ENCODE data around the gene S100A2. TPM values are rescaled to one million over a fixed set of nuclear protein-coding genes. Genes with fewer than 3 reads are reported as not detected.

Gene S100A2
- total RNA-seq, 4 donors from 2014 or later = 1.3 to 2.2 TPM; not detected in 2

DNA sequence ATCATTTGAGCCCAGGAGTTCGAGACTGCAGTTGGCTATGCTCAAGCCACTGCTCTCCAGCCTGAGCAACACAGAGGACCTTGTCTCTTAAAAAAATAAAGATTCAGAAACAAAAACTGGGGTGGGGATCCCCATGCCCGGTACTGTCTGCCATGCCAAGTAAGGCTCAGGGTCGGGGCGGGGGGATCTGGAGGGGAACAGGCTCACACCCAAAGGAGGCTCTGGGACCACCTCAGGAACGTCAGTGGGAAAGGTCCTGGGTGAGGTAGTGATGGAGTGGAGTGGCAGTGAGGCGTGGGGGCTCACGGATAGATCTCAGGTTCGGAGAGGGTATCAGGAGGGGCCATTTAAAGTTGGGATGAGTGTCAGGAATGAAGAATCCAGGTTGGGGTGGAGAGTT is 19.3 kb downstream of the S100A2 start:
- TF ChIP-seq CTCF (IDR thresholded peaks at IDR 0.05; ENCODE audit: low read depth) = no peak

- no peak for TF ChIP-seq CTCF (IDR thresholded peaks at IDR 0.05; ENCODE audit: low read depth)
These were observed 20.3 kb downstream of the S100A2 start, which contains the start of gene S100A4 for GRCh38 chr1:153545067-153546055. S100A4 (minus strand) TSS chr1:153545806; CDS start chr1:153544794, 1,012 bp downstream.

DNA sequence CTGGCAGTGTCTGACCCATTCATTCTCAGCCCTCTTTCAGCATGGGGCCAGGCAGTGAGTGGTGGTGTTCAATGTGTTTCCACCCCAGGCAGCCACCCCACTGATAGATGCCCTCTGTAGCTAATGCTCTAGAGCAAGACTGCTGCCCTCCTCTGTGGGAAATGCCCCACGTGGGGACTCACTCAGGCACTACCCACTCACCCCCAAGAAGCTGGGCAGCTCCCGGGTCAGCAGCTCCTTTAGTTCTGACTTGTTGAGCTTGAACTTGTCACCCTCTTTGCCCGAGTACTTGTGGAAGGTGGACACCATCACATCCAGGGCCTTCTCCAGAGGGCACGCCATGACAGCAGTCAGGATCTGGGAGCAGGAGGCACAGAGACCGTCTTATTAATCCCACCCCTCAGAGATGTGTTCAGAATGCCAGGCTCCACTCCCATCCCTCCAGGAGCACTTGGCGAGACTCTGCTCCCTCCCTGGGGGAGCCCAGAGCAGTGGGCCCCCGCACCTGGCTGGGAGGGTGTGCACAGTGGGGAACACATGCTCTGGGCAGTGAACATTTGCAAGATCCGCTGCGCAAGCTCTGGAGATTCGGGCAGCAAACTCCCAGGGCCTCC is 21.1 kb downstream of the S100A2 start:
- TF ChIP-seq CTCF (IDR thresholded peaks at IDR 0.05; ENCODE audit: low read depth) = no peak

- TF ChIP-seq CTCF (IDR thresholded peaks at IDR 0.05; ENCODE audit: low read depth) = no peak
These were observed 21.9 kb downstream of the S100A2 start for GRCh38 chr1:153543736-153544135.

GRCh38 chr1:153542956-153543711 is 22.5 kb downstream of the S100A2 start:
- TF ChIP-seq CTCF (IDR thresholded peaks at IDR 0.05; ENCODE audit: low read depth) = no peak

GRCh38 chr1:153541641-153542590 is 23.7 kb downstream of the S100A2 start:
- TF ChIP-seq CTCF (IDR thresholded peaks at IDR 0.05; ENCODE audit: low read depth) = no peak
